Cardiac septum (tissue), 1 donor: ENCODE data around the gene ITIH1. TPM values are rescaled to one million over a fixed set of nuclear protein-coding genes. Genes with fewer than 3 reads are reported as not detected.
"Not testable (repeated sequence)": the region's sequence is repeated elsewhere in the genome, so short reads cannot be mapped to it uniquely, and the experiment has no call there.

ENCODE experiments used
- DNase-seq: peaks from one replicate; pipeline ENCODE4 v3.0.0-alpha.2; 2020; ENCODE audit warnings: low spot score
- intact Hi-C: fragments of 100-400 bp; cut with DNase I; formaldehyde crosslinking; loops from one replicate; pipeline ENCODE4 v1.14.0; 2022
- total RNA-seq: library from RNA; stranded (reverse); fragmentation: NEBNext Ultra II Directional; extraction: Animal tissue kit (Norgen Biotek cat#: 25700); gene quantifications from one replicate; pipeline ENCODE4 v1.2.1, GENCODE V29; 2021
- donor health status: DM: no; HTN: no; CAD: no.

The ITIH1 gene
- total RNA-seq, 1 donor from 2014 or later, result 0.35 TPM

GRCh38 chr3:52773361-52774065, 3.9 kb upstream of the ITIH1 start:
- DNase-seq, result peak; percentile 31
- intact Hi-C loops, result loop anchor here (5.0 kb wide), 1 partner anchor 119 kb away; no protein-coding TSS in a partner anchor

GRCh38 chr3:52774066-52774713, 3.2 kb upstream of the ITIH1 start:
- intact Hi-C loops, result loop anchor here (5.0 kb wide), 1 partner anchor 118 kb away; no protein-coding TSS in a partner anchor
- peak; percentile 50 for DNase-seq

- DNase-seq, result peak; percentile 73
- intact Hi-C loops, result loop anchor here (5.0 kb wide), 1 partner anchor 117 kb away; no protein-coding TSS in a partner anchor
Observed at GRCh38 chr3:52774901-52775864, 2.2 kb upstream of the ITIH1 start.

GRCh38 chr3:52775877-52776276, 1.5 kb upstream of the ITIH1 start:
- peak; percentile 39 for DNase-seq

GRCh38 chr3:52776486-52776885, 913 bp upstream of the ITIH1 start:
- peak; percentile 51 for DNase-seq
- intact Hi-C loops, result not testable (repeated sequence)

More at GRCh38 chr3:52775877-52776276, 1.5 kb upstream of the ITIH1 start:
- intact Hi-C loops, result no loop called here

DNA sequence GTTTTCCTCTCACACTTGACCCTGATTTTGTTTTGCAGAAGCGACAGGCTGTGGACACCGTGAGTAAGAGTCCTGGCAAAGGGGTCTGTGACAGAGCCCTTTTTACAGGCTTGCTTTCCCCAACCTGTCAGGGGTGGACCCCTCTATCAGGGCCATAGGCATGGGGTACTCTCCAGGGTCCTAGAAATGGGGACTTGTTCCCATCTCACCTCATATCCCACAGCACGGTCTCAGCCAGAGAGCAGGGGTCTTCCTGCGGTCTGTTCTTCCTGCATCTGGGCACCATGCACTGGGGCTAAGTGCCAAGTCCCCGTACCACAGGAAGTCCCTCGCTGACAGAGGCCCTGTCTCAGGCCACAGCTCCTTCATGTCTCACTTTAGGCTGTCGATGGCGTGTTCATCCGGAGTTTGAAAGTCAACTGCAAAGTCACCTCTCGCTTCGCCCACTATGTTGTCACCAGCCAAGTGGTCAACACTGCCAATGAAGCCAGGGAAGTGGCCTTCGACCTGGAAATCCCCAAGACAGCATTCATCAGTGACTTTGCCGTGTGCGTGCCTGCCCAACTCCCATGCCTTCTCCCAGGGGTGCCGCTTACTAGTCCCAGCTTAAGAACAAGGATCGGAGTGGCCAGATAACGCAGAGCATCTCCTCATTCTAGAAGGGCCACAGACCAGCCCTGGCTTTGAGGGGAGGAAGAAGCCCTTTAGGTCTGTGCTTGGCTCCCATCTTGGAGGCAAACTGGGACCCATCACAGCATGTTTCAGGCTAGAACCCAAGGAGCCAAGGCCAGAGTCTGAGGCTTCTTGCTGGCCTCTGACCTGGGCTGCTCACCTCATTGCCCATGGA, 783 bp downstream of the ITIH1 start:
- intact Hi-C loops, result no loop called here
- peak; percentile 60 for DNase-seq

GRCh38 chr3:52779011-52779836, 1.8 kb downstream of the ITIH1 start:
- DNase-seq, result peak; percentile 55

DNA sequence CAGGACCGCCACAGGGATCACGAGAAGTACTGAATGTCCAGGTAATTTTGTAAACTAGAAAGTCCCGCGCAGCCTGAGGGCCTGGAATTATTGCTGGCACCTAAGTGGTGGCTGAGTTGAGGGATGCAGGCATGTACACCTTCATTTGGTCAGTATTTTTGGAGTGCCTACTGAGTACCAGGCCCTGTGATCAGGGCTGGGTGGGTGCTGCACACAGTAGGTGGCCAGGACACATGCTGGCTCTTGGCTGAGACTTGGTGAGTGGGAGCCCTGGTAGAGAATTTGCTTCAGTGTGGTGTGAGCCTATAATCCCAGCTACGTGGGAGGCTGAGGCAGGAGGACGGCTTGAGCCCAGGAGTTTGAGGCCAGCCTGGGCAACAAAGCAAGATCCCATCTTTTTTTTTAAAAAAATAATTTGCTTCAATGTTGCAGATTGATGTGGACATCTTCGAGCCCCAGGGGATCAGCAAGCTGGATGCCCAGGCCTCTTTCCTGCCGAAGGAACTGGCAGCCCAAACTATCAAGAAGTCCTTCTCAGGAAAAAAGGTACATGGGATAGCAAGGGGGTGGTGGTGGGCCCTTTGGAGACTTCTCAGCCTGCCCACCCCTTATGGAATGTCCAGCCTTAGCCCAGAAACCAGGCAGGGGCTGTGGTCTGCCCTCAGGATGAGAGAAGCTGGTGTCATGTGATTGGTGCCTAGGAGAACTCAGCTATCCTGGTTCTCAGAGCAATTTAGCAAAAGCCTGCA, 2.6 kb downstream of the ITIH1 start:
- intact Hi-C loops, result no loop called here
- DNase-seq, result peak; percentile 39

More at GRCh38 chr3:52779011-52779836, 1.8 kb downstream of the ITIH1 start:
- intact Hi-C loops, result no loop called here

GRCh38 chr3:52781741-52782140, 4.3 kb downstream of the ITIH1 start:
- intact Hi-C loops, result no loop called here
- DNase-seq, result peak; percentile 53

DNA sequence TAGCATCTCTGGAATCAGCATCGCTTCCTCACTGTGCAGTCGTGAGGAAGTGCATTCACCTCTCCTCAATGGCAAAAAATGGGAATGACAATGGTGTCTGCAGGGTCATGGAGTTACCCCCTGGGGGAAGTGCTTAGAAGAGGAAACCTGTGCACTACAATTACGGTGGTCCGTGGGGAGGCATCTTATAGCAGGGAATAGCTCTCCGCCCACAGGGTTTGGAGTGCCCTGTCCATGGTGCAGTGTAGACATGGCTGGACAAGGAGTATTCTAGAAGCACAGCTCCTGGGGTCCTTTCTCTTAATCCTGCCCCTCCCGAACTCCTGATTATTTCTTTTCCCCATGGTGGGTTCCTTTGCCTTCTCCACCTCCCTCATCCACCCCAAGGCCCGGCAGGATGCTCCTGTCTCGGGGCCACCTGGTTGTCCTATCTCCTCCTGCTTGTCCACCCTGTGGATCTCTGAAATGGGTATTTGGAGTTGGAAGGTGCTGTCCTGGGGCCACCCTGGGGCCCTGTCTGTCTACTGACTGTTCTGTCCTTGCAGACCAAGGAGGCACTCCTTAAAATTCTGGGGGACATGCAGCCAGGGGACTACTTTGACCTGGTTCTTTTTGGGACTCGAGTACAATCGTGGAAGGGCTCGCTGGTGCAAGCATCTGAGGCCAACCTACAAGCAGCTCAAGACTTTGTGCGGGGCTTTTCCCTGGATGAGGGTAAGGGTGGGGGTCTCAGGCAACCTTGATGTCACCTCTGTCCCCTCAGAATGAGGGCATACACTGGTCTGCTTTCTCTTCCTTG, 5.2 kb downstream of the ITIH1 start:
- peak; percentile 54 for DNase-seq
- intact Hi-C loops, result no loop called here

DNA sequence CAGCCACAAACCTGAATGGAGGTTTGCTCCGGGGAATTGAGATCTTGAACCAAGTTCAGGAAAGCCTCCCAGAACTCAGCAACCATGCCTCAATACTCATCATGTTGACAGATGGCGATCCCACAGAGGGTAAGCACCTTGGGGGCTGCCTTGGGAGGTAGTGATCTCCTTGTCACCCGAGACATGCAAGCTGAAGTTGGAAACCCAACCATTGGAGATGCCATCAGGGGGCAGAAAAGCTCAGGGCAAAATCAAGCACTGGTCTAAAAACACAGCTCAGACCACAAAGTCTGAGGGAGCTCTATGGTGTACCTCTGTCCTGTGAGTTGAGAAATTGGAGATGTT, 5.8 kb downstream of the ITIH1 start:
- DNase-seq, result peak; percentile 61
- intact Hi-C loops, result no loop called here

DNA sequence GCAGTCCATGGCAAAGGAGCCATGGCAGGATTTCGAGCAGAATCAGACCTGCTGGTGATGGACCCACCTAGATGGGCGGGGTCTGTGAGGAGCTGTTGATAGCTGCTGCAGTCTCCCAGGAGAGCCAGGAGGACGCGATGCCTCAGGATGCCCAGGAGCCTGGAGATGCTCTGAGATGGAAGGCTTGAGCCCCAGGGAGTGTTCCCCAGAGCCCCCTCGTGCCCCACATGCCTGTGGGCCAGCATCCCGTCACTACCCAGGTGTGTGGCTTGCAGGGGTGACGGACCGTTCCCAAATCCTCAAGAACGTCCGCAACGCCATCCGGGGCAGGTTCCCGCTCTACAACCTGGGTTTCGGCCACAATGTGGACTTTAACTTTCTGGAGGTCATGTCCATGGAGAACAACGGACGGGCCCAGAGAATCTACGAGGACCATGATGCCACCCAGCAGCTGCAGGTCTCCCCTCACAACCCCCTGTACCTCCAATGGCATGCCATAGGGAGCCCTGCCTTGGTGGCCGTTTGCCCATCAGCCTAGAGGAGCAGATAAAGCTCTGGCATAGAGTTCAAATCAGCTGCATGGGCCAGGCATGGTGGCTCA, 6.7 kb downstream of the ITIH1 start:
- intact Hi-C loops, result no loop called here
- peak; percentile 63 for DNase-seq

DNA sequence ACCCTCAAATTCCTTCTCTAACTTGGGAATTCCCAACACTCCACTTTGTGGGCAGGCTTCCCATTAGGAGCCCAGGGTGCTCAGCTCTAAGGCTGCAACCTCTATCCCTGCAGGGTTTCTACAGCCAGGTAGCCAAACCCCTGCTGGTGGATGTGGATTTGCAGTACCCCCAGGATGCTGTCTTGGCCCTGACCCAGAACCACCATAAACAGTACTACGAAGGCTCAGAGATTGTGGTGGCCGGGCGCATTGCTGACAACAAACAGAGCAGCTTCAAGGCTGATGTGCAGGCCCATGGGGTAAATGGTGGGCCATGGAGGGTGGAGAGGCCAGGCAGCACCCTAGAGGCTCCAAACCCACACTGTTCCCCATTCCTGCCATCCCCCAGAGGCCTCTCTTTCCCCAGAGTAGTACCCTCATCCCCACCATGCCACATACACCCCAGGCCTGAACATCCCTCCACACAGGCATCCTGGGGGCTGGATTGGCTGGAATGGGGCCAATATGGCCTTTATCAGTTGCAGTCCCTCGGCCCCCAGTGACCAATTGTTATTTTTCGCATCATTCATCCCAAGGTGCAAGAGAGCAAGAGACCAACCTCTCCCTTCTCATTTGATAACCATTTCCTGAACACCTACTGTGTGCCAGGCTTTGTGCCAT, 7.7 kb downstream of the ITIH1 start:
- intact Hi-C loops, result no loop called here
- peak; percentile 64 for DNase-seq

DNA sequence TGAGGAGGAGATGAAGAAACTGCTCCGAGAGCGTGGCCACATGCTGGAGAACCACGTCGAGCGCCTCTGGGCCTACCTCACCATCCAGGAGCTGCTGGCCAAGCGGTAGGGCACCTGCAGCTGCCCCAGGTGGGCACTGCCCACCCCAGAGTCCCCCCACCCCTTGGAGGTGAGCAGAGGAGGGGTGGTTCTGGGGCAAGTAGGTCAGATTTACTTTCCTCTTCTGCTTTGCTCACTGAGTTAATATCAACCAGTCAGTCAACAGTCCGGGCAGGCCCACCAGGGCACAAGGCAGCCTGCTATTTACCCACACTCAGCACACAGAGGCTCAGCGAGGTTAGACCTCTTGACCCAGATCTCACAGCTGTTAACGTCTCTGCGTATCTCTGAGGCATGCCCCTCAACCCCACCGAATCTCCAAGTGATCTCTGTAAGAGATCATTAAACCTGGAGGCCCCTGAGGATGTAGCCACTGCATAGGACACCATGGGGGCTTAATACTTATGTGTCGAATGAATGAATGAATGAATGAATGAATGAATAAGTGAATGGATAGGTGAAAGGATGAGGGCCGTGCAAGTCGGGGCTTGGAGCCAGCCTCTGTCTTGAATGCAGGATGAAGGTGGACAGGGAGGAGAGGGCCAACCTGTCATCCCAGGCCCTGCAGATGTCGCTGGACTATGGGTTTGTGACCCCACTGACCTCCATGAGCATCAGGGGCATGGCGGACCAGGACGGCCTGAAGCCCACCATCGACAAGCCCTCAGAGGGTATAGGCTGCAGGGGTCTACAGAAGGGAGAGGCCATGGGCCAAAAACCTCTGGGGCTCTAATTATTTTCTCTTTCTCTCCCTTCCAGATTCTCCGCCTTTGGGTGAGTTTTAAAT, 9.2 kb downstream of the ITIH1 start:
- DNase-seq, result no peak
- intact Hi-C loops, result no loop called here

DNA sequence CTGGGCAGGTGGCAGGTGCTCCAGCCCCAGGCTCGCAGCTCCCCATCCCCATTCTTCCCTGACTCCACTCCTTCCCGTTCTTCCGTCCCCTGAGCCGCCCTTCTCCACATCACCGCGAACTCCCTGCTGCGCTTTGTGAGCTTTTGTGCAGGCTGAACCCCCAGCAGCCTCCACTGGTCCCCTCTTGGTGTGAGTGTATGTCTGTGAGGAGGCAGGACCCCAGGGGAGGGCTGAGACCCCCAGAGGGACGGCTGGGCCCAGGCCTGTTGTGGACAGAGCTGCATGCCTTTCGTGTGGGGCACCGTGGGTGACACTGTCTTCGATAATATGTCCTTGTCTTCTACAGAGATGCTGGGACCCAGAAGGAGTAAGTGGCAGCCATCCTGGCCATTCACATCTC, 9.8 kb downstream of the ITIH1 start:
- intact Hi-C loops, result no loop called here
- DNase-seq, result no peak
